GM19240 (cell line): ENCODE results near the gene NOA1.
"Not testable (repeated sequence)": the region's sequence is repeated elsewhere in the genome, so short reads cannot be mapped to it uniquely, and the experiment has no call there.

Experiments used
- DNase-seq: peaks from one replicate; pipeline ENCODE4 v3.0.0; 2011; ENCODE audit warnings: low spot score; ENCODE audit not compliant: insufficient read length

Gene NOA1

GRCh38 chr4:56958111-56958517 lies 19.3 kb downstream of the NOA1 start:
- no peak for DNase-seq

GRCh38 chr4:56953680-56954520 lies 23.5 kb downstream of the NOA1 start:
- DNase-seq: no peak

GRCh38 chr4:56941403-56941802 lies 36.0 kb downstream of the NOA1 start:
- DNase-seq: no peak

GRCh38 chr4:56940971-56941370 lies 36.4 kb downstream of the NOA1 start:
- no peak for DNase-seq

- DNase-seq: no peak
Observed at GRCh38 chr4:56940403-56940802, 37.0 kb downstream of the NOA1 start.

GRCh38 chr4:56939826-56940225 lies 37.6 kb downstream of the NOA1 start:
- not testable (repeated sequence) for DNase-seq

- no peak for DNase-seq
Observed at GRCh38 chr4:56937262-56937661, 40.1 kb downstream of the NOA1 start.

GRCh38 chr4:56931924-56932323 lies 45.5 kb downstream of the NOA1 start:
- no peak for DNase-seq

- DNase-seq: no peak
Observed at GRCh38 chr4:56930638-56931037, 46.8 kb downstream of the NOA1 start.

- no peak for DNase-seq
Observed at GRCh38 chr4:56927196-56927595, 50.2 kb downstream of the NOA1 start.

GRCh38 chr4:56914977-56915376 lies 62.4 kb downstream of the NOA1 start:
- not testable (repeated sequence) for DNase-seq

GRCh38 chr4:56914336-56914735 lies 63.1 kb downstream of the NOA1 start:
- no peak for DNase-seq
